Mammary microvascular endothelial cell (primary cell): ENCODE measurements around the gene FIBIN. TPM values are rescaled to one million over a fixed set of nuclear protein-coding genes. Genes with fewer than 3 reads are reported as not detected.

Source experiments
- total RNA-seq: library from RNA; depleted of rRNA; stranded (reverse); fragments of >200 nt; gene quantifications from 2 replicates; pipeline ENCODE4 v1.2.3, GENCODE V29; 2015

FIBIN gene
- total RNA-seq, result not detected in 2 replicates

GRCh38 chr11:26993965-26994457 lies at the start of gene FIBIN:
Gene FIBIN (plus strand): TSS chr11:26994112. CDS start chr11:26994527, 415 bp downstream.

GRCh38 chr11:27040302-27041115 lies 46.6 kb downstream of the FIBIN start, which contains the start of gene BBOX1:
Gene BBOX1 (plus strand): TSS chr11:27040815. CDS start chr11:27055431, 14,616 bp downstream.

Other genes with a start within 250 kb of the FIBIN start
- gene BBOX1, start 46.7 kb downstream of the FIBIN start, total RNA-seq, result not detected in 2 replicates